HT1080 (cell line): Measurements from ENCODE around the gene MPRIP. TPM values are rescaled to one million over a fixed set of nuclear protein-coding genes. Genes with fewer than 3 reads are reported as not detected.
"Not testable (repeated sequence)": the region's sequence is repeated elsewhere in the genome, so short reads cannot be mapped to it uniquely, and the experiment has no call there.

ENCODE experiments used
- DNase-seq: peaks from one replicate; pipeline ENCODE4 v3.0.0-alpha.2; 2015; ENCODE audit warnings: low read depth
- polyA plus RNA-seq, 2 experiments: library from polyadenylated mRNA; depleted of rRNA; stranded (reverse); fragments of >200 nt; gene quantifications; 2 replicates each; pipeline ENCODE4 v1.2.3, GENCODE V29; 2015
- total RNA-seq: library from RNA; depleted of rRNA; stranded (reverse); fragments of >200 nt; shearing (Covaris generic); gene quantifications from 2 replicates; pipeline ENCODE4 v1.2.3, GENCODE V29; 2014; rRNA removed

The MPRIP gene, protein sequence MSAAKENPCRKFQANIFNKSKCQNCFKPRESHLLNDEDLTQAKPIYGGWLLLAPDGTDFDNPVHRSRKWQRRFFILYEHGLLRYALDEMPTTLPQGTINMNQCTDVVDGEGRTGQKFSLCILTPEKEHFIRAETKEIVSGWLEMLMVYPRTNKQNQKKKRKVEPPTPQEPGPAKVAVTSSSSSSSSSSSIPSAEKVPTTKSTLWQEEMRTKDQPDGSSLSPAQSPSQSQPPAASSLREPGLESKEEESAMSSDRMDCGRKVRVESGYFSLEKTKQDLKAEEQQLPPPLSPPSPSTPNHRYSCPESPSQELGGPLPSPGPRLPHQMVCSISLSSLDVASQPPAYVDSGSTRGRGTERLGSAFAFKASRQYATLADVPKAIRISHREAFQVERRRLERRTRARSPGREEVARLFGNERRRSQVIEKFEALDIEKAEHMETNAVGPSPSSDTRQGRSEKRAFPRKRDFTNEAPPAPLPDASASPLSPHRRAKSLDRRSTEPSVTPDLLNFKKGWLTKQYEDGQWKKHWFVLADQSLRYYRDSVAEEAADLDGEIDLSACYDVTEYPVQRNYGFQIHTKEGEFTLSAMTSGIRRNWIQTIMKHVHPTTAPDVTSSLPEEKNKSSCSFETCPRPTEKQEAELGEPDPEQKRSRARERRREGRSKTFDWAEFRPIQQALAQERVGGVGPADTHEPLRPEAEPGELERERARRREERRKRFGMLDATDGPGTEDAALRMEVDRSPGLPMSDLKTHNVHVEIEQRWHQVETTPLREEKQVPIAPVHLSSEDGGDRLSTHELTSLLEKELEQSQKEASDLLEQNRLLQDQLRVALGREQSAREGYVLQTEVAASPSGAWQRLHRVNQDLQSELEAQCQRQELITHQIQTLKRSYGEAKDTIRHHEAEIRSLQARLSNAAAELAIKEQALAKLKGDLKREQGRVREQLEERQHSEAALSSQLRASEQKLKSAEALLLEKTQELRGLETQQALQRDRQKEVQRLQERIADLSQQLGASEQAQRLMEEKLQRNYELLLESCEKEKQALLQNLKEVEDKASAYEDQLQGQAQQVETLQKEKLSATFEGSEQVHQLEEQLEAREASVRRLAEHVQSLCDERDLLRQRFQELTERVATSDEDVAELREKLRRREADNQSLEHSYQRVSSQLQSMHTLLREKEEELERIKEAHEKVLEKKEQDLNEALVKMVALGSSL (N-terminal part only)
- 290 and 340 TPM in 2 replicates for total RNA-seq
- 179 and 190 TPM in 2 replicates for polyA plus RNA-seq (2015; cell fraction: cytosol; rRNA removed)
- polyA plus RNA-seq (2015; cell fraction: nucleus; rRNA removed), result 243 and 291 TPM in 2 replicates

DNA sequence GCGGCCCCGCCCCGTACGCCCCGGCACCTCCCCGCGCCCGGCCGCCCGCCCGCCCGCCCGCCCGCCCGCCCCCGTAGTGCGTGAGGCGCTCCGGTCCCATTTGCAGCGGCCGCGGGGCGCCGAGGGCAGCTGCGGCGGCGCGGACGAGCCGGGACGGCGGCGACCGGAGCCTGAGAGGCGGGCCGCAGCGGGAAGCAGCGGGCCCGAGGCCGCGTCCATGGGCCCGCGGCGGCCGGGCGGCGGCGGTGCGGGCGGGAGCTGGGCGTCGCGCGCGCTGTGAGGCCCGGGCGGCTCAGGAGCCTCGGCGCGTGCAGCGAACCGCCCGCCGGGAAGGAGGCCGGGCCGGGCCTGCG is at the start of gene MPRIP:
Gene MPRIP (plus strand): TSS at position 74 of the 353 bp plus-strand sequence. CDS start 392 bp downstream, outside the sequence.
- DNase-seq, result no peak

DNA sequence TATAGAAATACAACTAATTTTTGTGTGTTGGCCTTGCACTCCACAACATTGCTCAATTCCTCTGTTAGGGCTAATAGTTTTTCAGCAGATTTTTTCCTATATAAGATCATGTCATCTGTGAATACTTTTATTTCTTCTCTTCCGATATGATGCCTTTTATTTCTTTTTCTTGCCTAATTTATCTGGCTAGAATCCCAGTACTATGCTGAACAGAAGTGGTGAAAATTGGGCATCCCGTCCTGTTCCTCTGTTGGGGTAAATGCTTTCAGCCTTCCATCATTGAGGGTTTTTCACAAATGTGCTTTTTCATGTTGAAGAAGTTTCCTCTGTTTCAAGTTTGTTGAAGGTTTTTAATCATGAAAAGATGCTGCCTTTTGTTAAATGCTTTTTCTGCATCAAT is 47.6 kb upstream of the MPRIP start:
- no peak for DNase-seq

DNA sequence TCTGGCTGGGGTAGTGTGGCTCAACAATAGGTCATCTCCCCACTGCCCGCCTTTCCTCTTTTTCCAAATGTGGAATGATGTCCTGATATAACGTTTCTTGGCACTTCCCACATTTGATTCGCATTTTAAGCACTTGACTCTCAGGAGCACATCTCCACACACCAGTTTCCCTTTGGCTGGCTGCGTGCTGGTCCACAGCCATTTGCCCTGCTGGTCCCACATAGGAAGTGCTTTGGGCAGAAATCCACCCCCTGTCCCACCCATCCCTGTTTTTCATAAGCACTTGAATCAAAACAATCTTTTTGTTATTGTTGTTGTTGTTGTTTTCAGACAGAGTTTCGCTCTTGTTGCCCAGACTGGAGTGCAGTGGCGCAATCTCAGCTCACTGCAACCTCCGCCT is 46.3 kb upstream of the MPRIP start:
- no peak for DNase-seq

GRCh38 chr17:16996726-16997125 is 45.5 kb upstream of the MPRIP start:
- DNase-seq, result not testable (repeated sequence)

- DNase-seq, result no peak
Measured at GRCh38 chr17:16997514-16998429, 44.5 kb upstream of the MPRIP start.

GRCh38 chr17:16999931-17000625 is 42.2 kb upstream of the MPRIP start:
- no peak for DNase-seq

GRCh38 chr17:17001076-17001777 is 41.0 kb upstream of the MPRIP start:
- DNase-seq, result no peak

DNA sequence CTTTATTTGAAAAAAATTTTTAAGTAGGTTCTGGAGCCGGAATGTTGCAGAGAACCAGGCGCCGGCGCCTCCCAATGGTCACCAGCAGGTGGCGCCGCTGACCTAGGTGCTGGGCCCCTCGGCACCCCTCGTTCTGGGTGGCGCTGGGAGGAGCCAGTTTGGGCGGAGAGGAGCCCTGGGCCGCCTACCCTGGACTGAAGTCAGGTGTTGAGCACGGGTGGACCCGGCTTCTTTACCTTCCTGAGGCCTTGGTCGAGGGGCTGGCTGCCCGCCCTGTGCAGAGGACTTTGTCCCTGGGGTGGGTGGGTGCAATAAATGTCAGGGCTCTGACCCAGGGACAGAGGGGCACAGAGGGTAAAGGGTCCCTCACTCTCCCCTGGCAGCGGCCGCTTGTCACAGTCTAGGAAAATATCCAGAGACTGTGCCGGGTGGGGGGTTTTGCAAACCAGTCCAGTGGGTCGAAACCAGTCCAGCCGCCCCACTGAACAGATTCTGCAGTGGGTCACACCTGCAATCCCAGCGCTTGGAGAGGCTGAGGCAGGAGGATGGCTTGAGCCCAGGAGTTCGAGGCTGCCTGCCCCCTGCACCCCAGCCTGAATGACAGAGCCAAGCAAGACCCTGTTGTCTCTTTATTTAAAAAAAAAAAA is 40.3 kb upstream of the MPRIP start:
- peak; percentile 68 for DNase-seq

GRCh38 chr17:17002731-17003715 is 39.2 kb upstream of the MPRIP start:
- not testable (repeated sequence) for DNase-seq

DNA sequence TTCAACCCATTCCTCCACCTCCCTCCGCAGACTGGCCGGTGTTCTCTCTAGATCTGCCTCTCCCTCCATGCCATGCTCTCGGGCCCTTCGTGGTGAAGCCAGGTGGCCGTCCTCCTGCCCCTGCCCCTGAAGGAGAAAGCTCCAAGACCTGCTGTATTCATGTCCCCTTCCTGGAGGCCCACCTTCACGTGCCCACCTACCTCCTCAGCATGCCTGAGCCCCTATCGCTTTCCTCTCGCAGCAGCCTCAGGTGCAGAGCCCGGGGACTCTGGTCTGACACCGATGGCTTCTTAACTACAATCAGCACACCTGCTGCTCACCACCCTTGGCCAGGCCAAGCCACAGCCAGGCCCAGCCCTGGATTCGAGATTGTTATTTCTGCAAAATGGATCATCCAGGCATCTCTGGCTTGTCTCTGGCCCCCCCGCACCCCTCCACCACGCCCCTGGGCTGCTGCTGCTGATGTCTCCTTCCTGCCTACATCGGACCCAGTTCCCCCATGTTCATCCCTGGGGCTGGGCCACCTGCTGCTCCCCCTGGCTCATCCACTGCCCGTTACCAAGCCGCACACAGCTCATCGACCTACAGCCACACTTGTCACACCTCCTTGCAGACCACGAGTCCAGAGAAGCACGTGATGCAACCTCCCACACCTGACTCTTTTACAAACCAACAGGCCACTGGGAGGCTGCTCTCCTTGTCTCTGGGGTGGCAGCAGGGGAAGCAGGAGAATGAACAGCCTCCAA is 37.8 kb upstream of the MPRIP start:
- no peak for DNase-seq

- not testable (repeated sequence) for DNase-seq
Measured at GRCh38 chr17:17004997-17005614, 37.2 kb upstream of the MPRIP start.

DNA sequence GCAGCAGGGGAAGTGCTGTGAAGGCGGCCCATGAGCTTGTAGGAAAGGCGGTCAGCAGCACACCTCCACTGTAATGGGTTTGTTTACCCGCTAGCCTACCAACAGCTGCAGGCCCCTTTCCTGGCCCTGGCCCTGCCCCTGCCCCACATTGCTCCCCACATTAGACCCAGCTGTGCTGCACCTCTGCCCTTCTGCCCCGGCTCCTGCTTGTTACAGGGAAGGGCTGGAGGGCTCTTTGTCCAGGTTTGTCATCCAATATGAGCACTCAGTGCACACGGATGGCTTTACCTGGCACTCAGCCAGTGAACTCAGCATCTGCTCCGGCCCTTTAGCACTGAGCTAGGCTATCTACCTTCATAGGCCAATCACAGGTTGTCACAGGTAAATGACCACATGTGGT is 34.4 kb upstream of the MPRIP start:
- not testable (repeated sequence) for DNase-seq

GRCh38 chr17:17008621-17009397 is 33.4 kb upstream of the MPRIP start:
- DNase-seq, result not testable (repeated sequence)

DNA sequence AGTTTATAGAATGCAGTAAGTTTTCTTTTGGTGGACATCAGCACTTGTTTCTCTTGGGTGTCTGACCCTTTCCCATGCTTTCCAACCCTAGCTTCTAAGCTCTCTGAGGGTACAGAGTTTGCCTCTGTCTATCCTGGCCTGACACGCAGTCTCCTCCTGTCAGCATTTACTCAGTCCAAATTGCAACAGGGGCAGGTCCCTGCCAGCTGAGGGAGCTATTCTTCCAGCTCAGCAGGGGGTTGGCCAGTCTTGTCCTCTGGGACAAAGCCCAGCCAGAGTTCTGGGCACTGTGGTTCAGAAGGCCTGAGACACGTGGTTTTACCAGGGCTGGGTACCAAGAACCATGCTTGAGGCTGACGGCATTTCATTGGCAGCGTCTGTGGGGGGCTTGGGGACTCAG is 32.3 kb upstream of the MPRIP start:
- DNase-seq, result peak; percentile 53

- DNase-seq, result not testable (repeated sequence)
Measured at GRCh38 chr17:17010545-17011034, 31.7 kb upstream of the MPRIP start.
